Measurements from ENCODE around the gene PIWIL4. TPM values are rescaled to one million over a fixed set of nuclear protein-coding genes. Genes with fewer than 3 reads are reported as not detected.

The PIWIL4 gene
- total and polyA plus RNA-seq, 9 of the 15 experiments (the other 6 are each of a cell fraction or from before 2014, with no cell fraction given) = 6.3 to 17.0 (median 10.8) TPM

GRCh38 chr11:94567181-94567670, at the start of gene PIWIL4 (continued):
- TF ChIP-seq DMBX1 (CRISPR knock-in tag; IDR thresholded peaks at IDR 0.05; ENCODE audit: borderline replicate concordance) (peak; percentile 72; the same call in 1 of the 2 replicates), CBX3 (IDR thresholded peaks at IDR 0.05; ENCODE audit: borderline replicate concordance in 1 of 2, low read length in 2 of 2) (0 out of 3 replicates have a peak, but pooled peaks of 1 of the 2 experiments have one; percentile 50), SIN3B (IDR thresholded peaks at IDR 0.05; ENCODE audit: low read depth) (no peak), ARID1B (IDR thresholded peaks at IDR 0.05) (no peak), U2AF2 (optimal IDR thresholded peaks at IDR 0.05; ENCODE audit: low read depth, low read length) (no peak), ELF4 (CRISPR knock-in tag; IDR thresholded peaks at IDR 0.05) (no peak), GATAD2A (IDR thresholded peaks at IDR 0.05) (no peak), MBD1 (CRISPR knock-in tag; IDR thresholded peaks at IDR 0.05) (no peak), SRSF1 (IDR thresholded peaks at IDR 0.05; ENCODE audit: low read depth, low read length) (no peak), ZNF740 (CRISPR knock-in tag; IDR thresholded peaks at IDR 0.05) (no peak), ZNF740 (tag; IDR thresholded peaks at IDR 0.05) (no peak), ZBTB49 (CRISPR knock-in tag; IDR thresholded peaks at IDR 0.05; ENCODE audit: borderline replicate concordance) (no peak), HBP1 (CRISPR knock-in tag; IDR thresholded peaks at IDR 0.05) (no peak), NR4A1 (CRISPR knock-in tag; IDR thresholded peaks at IDR 0.05) (no peak), NR4A1 (tag; IDR thresholded peaks at IDR 0.05) (peak; percentile 68; the same call in 1 of the 2 replicates), ELK1 (CRISPR knock-in tag; IDR thresholded peaks at IDR 0.05) (no peak), ZNF232 (CRISPR knock-in tag; IDR thresholded peaks at IDR 0.05) (no peak), HMBOX1 (IDR thresholded peaks at IDR 0.05) (no peak), SIRT6 (IDR thresholded peaks at IDR 0.05; ENCODE audit: low read depth, low read length) (no peak)
